HepG2 (cell line): ENCODE data around the gene ERF. TPM values are rescaled to one million over a fixed set of nuclear protein-coding genes. Genes with fewer than 3 reads are reported as not detected.

Experiments
- CBX2 ChIP-seq, 2 experiments: fragments of 200-600 bp in 1 of 2; sonication (generic); formaldehyde crosslinking in 1 of 2; IDR thresholded peaks; 2 replicates each; pipeline versions ENCODE4 v1.7.0 to v1.8.1; 2018 to 2022; ENCODE audit warnings: low read depth in 2 of 2, low read length in 1 of 2, mild to moderate bottlenecking in 1 of 2, missing genetic modification reagents in 1 of 2
- FOSL2 ChIP-seq: sonication (generic); formaldehyde crosslinking; IDR thresholded peaks from 2 replicates; pipeline ENCODE4 v1.4.0; 2020; ENCODE audit warnings: missing genetic modification reagents
- GTF2F1 ChIP-seq: fragments of 150-350 bp; IDR thresholded peaks from 2 replicates; pipeline ENCODE4 v1.6.1; 2014; ENCODE audit warnings: low read length
- KAT7 ChIP-seq: IDR thresholded peaks from 2 replicates; pipeline ENCODE4 v1.6.1; 2018; ENCODE audit warnings: borderline replicate concordance, missing compliant biosample characterization
- KAT8 ChIP-seq: IDR thresholded peaks from 2 replicates; pipeline ENCODE4 v1.6.1; 2016; ENCODE audit warnings: missing genetic modification reagents, missing compliant biosample characterization
- KLF9 ChIP-seq: IDR thresholded peaks from 2 replicates; pipeline ENCODE4 v1.6.1; 2016; ENCODE audit warnings: low read depth
- ZNF232 ChIP-seq: sonication (generic); formaldehyde crosslinking; IDR thresholded peaks from 2 replicates; pipeline ENCODE4 v1.4.0; 2020; ENCODE audit warnings: missing genetic modification reagents, borderline replicate concordance
- ZNF558 ChIP-seq: sonication (generic); formaldehyde crosslinking; IDR thresholded peaks from 2 replicates; pipeline ENCODE4 v1.9.0; 2022; ENCODE audit warnings: mild to moderate bottlenecking, missing genetic modification reagents, borderline replicate concordance
- ZNF616 ChIP-seq: sonication (generic); formaldehyde crosslinking; IDR thresholded peaks from 2 replicates; pipeline ENCODE4 v1.5.0; 2020; ENCODE audit warnings: low read depth, mild to moderate bottlenecking, missing genetic modification reagents
- polyA plus RNA-seq, 8 experiments: library from polyadenylated mRNA; depleted of rRNA in 3 of 8; stranded (reverse) in 7 of 8; unstranded in 1 of 8; fragments of >200 nt; fragmentation: Illumina TruSeq in 4 of 8; extraction: Trizol in 4 of 8; gene quantifications; 2 replicates each; pipeline versions ENCODE4 v1.2.1 to v1.2.3, GENCODE V29; 2011 to 2016; ENCODE audit warnings: low read depth in 4 of 8, missing spikeins in 1 of 8, mixed read lengths in 1 of 8; ENCODE audit not compliant: insufficient read depth in 1 of 8
- total RNA-seq, 5 experiments: library from RNA; depleted of rRNA; stranded (reverse); fragments of >200 nt; fragmentation: Illumina TruSeq; extraction: Trizol; gene quantifications; 2 replicates each; pipeline ENCODE4 v1.2.3, GENCODE V29; 2016; ENCODE audit warnings: low read depth in 1 of 5
- TF ChIP-seq, protein P1 (sequence below): sonication (generic); formaldehyde crosslinking; IDR thresholded peaks from 2 replicates; pipeline ENCODE4 v1.4.0; 2020; ENCODE audit warnings: missing genetic modification reagents, borderline replicate concordance
- TF ChIP-seq, protein P2 (sequence below): sonication (generic); formaldehyde crosslinking; IDR thresholded peaks from 2 replicates; pipeline ENCODE4 v1.5.0; 2020; ENCODE audit warnings: mild to moderate bottlenecking, missing genetic modification reagents
- TF ChIP-seq, protein P3 (sequence below): sonication (generic); formaldehyde crosslinking; IDR thresholded peaks from 2 replicates; pipeline ENCODE4 v1.4.0; 2020; ENCODE audit warnings: missing genetic modification reagents
- TF ChIP-seq, protein P4 (sequence below): IDR thresholded peaks from 2 replicates; pipeline ENCODE4 v1.6.1; 2016
- TF ChIP-seq, protein P5 (sequence below): sonication (generic); formaldehyde crosslinking; IDR thresholded peaks from 2 replicates; pipeline ENCODE4 v1.5.1; 2020; ENCODE audit warnings: missing genetic modification reagents, mild to moderate bottlenecking, borderline replicate concordance
- TF ChIP-seq, protein P6 (sequence below): sonication (generic); formaldehyde crosslinking; conservative IDR thresholded peaks from 2 replicates; pipeline ENCODE4 v1.8.1; 2023; ENCODE audit warnings: missing genetic modification reagents

Gene ERF
- total and polyA plus RNA-seq, 2 of the 13 experiments (the other 11 are each of a cell fraction or from before 2014, with no cell fraction given) = 67.1 to 69.9 TPM

DNA sequence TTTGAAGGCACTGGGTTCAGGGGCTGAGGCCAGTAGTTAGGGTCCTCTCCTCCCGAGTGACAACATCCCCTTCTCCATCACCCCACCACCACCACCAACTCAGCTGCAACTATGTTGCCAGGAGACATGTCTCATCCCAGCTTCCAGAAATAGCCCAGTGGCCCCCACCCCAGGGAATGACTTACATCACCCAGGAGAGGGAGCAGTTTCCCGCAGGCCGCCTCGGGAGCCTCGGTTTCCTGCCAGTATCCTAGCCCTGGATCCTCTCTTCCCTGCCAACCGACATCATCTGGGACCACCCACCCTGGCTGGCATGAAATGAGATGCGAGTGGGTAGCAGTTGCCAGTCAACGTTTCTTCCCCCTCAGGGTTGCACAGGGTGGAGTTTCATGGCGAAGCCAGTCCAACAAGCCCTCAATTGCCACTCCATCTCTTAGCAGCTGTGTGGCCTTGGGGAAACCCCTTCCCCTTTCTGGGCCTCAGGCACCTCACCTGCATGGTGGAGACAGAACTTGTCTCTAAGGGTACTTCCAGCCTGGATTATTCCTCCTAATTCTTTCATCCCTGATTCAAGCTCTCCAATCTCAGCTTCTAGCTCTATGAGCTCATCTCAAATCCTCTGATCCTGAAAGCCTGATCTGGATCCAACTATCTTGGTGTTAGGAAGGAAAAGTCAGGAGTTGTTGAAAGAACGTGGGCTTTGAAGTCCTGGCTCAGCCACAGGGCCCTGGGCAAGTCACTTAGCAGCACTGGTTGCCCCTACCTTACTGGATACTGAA, 8.6 kb downstream of the ERF start (continued):
- TF ChIP-seq, protein P1, sequence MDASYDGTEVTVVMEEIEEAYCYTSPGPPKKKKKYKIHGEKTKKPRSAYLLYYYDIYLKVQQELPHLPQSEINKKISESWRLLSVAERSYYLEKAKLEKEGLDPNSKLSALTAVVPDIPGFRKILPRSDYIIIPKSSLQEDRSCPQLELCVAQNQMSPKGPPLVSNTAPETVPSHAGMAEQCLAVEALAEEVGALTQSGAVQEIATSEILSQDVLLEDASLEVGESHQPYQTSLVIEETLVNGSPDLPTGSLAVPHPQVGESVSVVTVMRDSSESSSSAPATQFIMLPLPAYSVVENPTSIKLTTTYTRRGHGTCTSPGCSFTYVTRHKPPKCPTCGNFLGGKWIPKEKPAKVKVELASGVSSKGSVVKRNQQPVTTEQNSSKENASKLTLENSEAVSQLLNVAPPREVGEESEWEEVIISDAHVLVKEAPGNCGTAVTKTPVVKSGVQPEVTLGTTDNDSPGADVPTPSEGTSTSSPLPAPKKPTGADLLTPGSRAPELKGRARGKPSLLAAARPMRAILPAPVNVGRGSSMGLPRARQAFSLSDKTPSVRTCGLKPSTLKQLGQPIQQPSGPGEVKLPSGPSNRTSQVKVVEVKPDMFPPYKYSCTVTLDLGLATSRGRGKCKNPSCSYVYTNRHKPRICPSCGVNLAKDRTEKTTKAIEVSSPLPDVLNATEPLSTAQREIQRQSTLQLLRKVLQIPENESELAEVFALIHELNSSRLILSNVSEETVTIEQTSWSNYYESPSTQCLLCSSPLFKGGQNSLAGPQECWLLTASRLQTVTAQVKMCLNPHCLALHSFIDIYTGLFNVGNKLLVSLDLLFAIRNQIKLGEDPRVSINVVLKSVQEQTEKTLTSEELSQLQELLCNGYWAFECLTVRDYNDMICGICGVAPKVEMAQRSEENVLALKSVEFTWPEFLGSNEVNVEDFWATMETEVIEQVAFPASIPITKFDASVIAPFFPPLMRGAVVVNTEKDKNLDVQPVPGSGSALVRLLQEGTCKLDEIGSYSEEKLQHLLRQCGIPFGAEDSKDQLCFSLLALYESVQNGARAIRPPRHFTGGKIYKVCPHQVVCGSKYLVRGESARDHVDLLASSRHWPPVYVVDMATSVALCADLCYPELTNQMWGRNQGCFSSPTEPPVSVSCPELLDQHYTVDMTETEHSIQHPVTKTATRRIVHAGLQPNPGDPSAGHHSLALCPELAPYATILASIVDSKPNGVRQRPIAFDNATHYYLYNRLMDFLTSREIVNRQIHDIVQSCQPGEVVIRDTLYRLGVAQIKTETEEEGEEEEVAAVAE (CRISPR knock-in tag) = no peak
- TF ChIP-seq, protein P2, sequence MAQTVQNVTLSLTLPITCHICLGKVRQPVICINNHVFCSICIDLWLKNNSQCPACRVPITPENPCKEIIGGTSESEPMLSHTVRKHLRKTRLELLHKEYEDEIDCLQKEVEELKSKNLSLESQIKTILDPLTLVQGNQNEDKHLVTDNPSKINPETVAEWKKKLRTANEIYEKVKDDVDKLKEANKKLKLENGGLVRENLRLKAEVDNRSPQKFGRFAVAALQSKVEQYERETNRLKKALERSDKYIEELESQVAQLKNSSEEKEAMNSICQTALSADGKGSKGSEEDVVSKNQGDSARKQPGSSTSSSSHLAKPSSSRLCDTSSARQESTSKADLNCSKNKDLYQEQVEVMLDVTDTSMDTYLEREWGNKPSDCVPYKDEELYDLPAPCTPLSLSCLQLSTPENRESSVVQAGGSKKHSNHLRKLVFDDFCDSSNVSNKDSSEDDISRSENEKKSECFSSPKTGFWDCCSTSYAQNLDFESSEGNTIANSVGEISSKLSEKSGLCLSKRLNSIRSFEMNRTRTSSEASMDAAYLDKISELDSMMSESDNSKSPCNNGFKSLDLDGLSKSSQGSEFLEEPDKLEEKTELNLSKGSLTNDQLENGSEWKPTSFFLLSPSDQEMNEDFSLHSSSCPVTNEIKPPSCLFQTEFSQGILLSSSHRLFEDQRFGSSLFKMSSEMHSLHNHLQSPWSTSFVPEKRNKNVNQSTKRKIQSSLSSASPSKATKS (CRISPR knock-in tag) = peak; percentile 17; the same call in 1 of the 2 replicates
- TF ChIP-seq, protein P3, sequence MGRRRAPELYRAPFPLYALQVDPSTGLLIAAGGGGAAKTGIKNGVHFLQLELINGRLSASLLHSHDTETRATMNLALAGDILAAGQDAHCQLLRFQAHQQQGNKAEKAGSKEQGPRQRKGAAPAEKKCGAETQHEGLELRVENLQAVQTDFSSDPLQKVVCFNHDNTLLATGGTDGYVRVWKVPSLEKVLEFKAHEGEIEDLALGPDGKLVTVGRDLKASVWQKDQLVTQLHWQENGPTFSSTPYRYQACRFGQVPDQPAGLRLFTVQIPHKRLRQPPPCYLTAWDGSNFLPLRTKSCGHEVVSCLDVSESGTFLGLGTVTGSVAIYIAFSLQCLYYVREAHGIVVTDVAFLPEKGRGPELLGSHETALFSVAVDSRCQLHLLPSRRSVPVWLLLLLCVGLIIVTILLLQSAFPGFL = no peak
- TF ChIP-seq, protein P4, sequence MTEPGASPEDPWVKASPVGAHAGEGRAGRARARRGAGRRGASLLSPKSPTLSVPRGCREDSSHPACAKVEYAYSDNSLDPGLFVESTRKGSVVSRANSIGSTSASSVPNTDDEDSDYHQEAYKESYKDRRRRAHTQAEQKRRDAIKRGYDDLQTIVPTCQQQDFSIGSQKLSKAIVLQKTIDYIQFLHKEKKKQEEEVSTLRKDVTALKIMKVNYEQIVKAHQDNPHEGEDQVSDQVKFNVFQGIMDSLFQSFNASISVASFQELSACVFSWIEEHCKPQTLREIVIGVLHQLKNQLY (CRISPR knock-in tag) = no peak
- TF ChIP-seq ZNF232 (CRISPR knock-in tag) (no peak), KAT8 (CRISPR knock-in tag) (no peak), GTF2F1 (no peak), ZNF616 (no peak; the same call in 1 of the 2 replicates), KAT7 (CRISPR knock-in tag) (no peak), ZNF558 (CRISPR knock-in tag) (no peak), FOSL2 (CRISPR knock-in tag) (no peak; the same call in 1 of the 2 replicates), CBX2 (IDR thresholded peaks at IDR 0.05; ENCODE audit: low read depth, low read length) (no peak), CBX2 (CRISPR knock-in tag; IDR thresholded peaks at IDR 0.05; ENCODE audit: low read depth) (no peak), KLF9 (no peak)
- TF ChIP-seq, protein P5, sequence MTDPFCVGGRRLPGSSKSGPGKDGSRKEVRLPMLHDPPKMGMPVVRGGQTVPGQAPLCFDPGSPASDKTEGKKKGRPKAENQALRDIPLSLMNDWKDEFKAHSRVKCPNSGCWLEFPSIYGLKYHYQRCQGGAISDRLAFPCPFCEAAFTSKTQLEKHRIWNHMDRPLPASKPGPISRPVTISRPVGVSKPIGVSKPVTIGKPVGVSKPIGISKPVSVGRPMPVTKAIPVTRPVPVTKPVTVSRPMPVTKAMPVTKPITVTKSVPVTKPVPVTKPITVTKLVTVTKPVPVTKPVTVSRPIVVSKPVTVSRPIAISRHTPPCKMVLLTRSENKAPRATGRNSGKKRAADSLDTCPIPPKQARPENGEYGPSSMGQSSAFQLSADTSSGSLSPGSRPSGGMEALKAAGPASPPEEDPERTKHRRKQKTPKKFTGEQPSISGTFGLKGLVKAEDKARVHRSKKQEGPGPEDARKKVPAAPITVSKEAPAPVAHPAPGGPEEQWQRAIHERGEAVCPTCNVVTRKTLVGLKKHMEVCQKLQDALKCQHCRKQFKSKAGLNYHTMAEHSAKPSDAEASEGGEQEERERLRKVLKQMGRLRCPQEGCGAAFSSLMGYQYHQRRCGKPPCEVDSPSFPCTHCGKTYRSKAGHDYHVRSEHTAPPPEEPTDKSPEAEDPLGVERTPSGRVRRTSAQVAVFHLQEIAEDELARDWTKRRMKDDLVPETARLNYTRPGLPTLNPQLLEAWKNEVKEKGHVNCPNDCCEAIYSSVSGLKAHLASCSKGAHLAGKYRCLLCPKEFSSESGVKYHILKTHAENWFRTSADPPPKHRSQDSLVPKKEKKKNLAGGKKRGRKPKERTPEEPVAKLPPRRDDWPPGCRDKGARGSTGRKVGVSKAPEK (CRISPR knock-in tag) = no peak
- TF ChIP-seq, protein P6, sequence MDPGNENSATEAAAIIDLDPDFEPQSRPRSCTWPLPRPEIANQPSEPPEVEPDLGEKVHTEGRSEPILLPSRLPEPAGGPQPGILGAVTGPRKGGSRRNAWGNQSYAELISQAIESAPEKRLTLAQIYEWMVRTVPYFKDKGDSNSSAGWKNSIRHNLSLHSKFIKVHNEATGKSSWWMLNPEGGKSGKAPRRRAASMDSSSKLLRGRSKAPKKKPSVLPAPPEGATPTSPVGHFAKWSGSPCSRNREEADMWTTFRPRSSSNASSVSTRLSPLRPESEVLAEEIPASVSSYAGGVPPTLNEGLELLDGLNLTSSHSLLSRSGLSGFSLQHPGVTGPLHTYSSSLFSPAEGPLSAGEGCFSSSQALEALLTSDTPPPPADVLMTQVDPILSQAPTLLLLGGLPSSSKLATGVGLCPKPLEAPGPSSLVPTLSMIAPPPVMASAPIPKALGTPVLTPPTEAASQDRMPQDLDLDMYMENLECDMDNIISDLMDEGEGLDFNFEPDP (CRISPR knock-in tag) = no peak
